ENCODE measurements around the gene SOS1.

DNA sequence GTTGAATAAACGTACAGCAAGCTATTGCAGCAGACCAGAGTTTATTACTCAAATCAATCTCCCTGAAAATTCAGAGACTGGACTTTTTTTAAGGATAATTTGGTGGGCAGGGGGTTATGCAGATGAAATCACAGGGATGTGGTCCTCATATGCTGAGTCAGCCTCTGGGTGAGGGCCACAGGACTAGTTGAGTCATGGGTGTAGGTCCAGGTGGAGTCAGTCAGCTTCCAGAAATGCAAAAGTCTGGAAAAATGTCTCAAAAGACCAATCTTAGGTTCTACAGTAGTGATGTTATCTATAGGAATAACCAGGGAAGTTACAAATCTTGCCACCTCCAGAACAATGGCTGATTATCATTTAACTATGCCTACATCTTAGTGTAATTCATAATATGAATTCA, 180.1 kb downstream of the SOS1 start:
- TF ChIP-seq POLR2A (IDR thresholded peaks at IDR 0.05) (no peak), CTCF (IDR thresholded peaks at IDR 0.05) (no peak)
